H1 (cell line): ENCODE results near the gene PLEKHO1. TPM values are rescaled to one million over a fixed set of nuclear protein-coding genes. Genes with fewer than 3 reads are reported as not detected.

Experiments used
- CTCF ChIA-PET: fragments of 300-600 bp; sonication (Branson Sonifier 250); formaldehyde crosslinking; loops from one replicate; lab custom pipeline; 2021; ENCODE audit not compliant: partially characterized antibody; lab: Charles Lee
- POLR2A ChIA-PET: fragments of 300-600 bp; sonication (Branson Sonifier 250); formaldehyde crosslinking; loops from one replicate; lab custom pipeline; 2021; ENCODE audit warnings: inconsistent platforms; ENCODE audit not compliant: partially characterized antibody; lab: Charles Lee
- DNase-seq, 2 experiments: peaks; one replicate each; pipeline versions ENCODE4 v3.0.0 to v3.0.0-alpha.2; 2010 to 2022; ENCODE audit warnings: low spot score in 2 of 2, low read depth in 1 of 2, mixed read lengths in 1 of 2
- FAIRE-seq: peaks from 2 replicates; lab custom pipeline; 2011; peaks lifted over from hg19 to GRCh38; lab: Jason Lieb, UNC
- H2AFZ ChIP-seq: 2 replicates; pipeline ENCODE4 v1.8.1; 2012; ENCODE audit warnings: low read length, inconsistent platforms
- H2AK5ac ChIP-seq: 2 replicates; pipeline ENCODE4 v1.6.1; 2013; ENCODE audit warnings: low read depth, low read length
- H2BK120ac ChIP-seq: replicated peaks from 2 replicates; pipeline ENCODE3; 2013; ENCODE audit warnings: low read depth, low read length, inconsistent platforms
- H2BK12ac ChIP-seq: 2 replicates; pipeline ENCODE4 v1.6.1; 2013; ENCODE audit warnings: low read depth, low read length
- H2BK15ac ChIP-seq: 2 replicates; pipeline ENCODE4 v1.6.1; 2013; ENCODE audit warnings: low read length
- H2BK20ac ChIP-seq: 2 replicates; pipeline ENCODE4 v1.6.1; 2013; ENCODE audit warnings: low read length
- H2BK5ac ChIP-seq: 2 replicates; pipeline ENCODE4 v1.6.1; 2013; ENCODE audit warnings: low read depth, low read length
- H3K14ac ChIP-seq: 2 replicates; pipeline ENCODE4 v1.6.1; 2013; ENCODE audit warnings: inconsistent platforms; ENCODE audit not compliant: insufficient read length
- H3K18ac ChIP-seq: 2 replicates; pipeline ENCODE4 v1.6.1; 2013; ENCODE audit warnings: low read length; ENCODE audit errors: extremely low read depth
- H3K23ac ChIP-seq: 2 replicates; pipeline ENCODE4 v1.6.1; 2013; ENCODE audit warnings: inconsistent platforms; ENCODE audit not compliant: insufficient read length
- H3K23me2 ChIP-seq: 2 replicates; pipeline ENCODE4 v1.6.1; 2013; ENCODE audit warnings: low read depth, low read length
- H3K27ac ChIP-seq: 2 replicates; pipeline ENCODE4 v1.6.1; 2011; ENCODE audit warnings: low read depth, low read length, inconsistent platforms
- H3K27me3 ChIP-seq, 4 experiments: replicated peaks in 1 of 4; 1 replicate in 1 of 4; 2 replicates in 3 of 4; pipeline versions ENCODE4 v1.6.1 to v1.8.1; 2011 to 2013; ENCODE audit warnings: low read length in 3 of 4, mild to moderate bottlenecking in 3 of 4, inconsistent platforms in 2 of 4, mixed read lengths in 2 of 4, moderate library complexity in 1 of 4; ENCODE audit not compliant: control insufficient read depth in 3 of 4, insufficient read depth in 3 of 4; ENCODE audit errors: extremely low read depth in 1 of 4
- H3K36me3 ChIP-seq, 4 experiments: 2 replicates each; pipeline versions ENCODE4 v1.6.1 to v1.8.1; 2011 to 2013; ENCODE audit warnings: mild to moderate bottlenecking in 4 of 4, low read length in 3 of 4, moderate library complexity in 2 of 4, control low read depth in 1 of 4, inconsistent platforms in 1 of 4; ENCODE audit not compliant: insufficient read depth in 4 of 4, control insufficient read depth in 2 of 4
- H3K4ac ChIP-seq: replicated peaks from 2 replicates; pipeline ENCODE3; 2013; ENCODE audit warnings: low read length, low read depth, mixed read lengths, inconsistent platforms; ENCODE audit not compliant: insufficient read length
- H3K4me1 ChIP-seq, 4 experiments: replicated peaks in 1 of 4; 1 replicate in 1 of 4; 2 replicates in 3 of 4; pipeline versions ENCODE4 v1.6.1 to v1.8.1; 2011 to 2013; ENCODE audit warnings: low read length in 3 of 4, inconsistent platforms in 2 of 4, mixed read lengths in 1 of 4; ENCODE audit not compliant: insufficient read depth in 4 of 4, control insufficient read depth in 3 of 4
- H3K4me2 ChIP-seq, 2 experiments: 2 replicates each; pipeline versions ENCODE4 v1.6.1 to v1.8.1; 2011 to 2013; ENCODE audit warnings: low read depth in 2 of 2, low read length in 2 of 2, control low read depth in 1 of 2, inconsistent platforms in 1 of 2, mild to moderate bottlenecking in 1 of 2; ENCODE audit not compliant: insufficient read depth in 1 of 2
- H3K4me3 ChIP-seq, 4 experiments: fragments of 200-600, 300-600 bp in 1 of 4; sonication (generic), shearing (Covaris generic), sonication (Bioruptor Twin) in 1 of 4; 2 replicates each; pipeline versions ENCODE4 v1.5.1 to v1.8.1; 2011 to 2016; ENCODE audit warnings: low read length in 4 of 4, low read depth in 3 of 4, control low read depth in 2 of 4, inconsistent platforms in 2 of 4, mild to moderate bottlenecking in 2 of 4, mixed read lengths in 1 of 4, moderate library complexity in 1 of 4; ENCODE audit not compliant: insufficient read depth in 2 of 4; ENCODE audit errors: extremely low read depth in 1 of 4
- H3K56ac ChIP-seq: replicated peaks from 2 replicates; pipeline ENCODE3; 2013; ENCODE audit warnings: low read depth, mild to moderate bottlenecking, mixed read lengths, low read length, inconsistent platforms; ENCODE audit not compliant: insufficient read length
- H3K79me1 ChIP-seq: 2 replicates; pipeline ENCODE4 v1.6.1; 2013; ENCODE audit warnings: low read depth, low read length, control low read depth
- H3K79me2 ChIP-seq, 2 experiments: 2 replicates each; pipeline versions ENCODE4 v1.6.1 to v1.8.1; 2012 to 2013; ENCODE audit warnings: low read length in 2 of 2, mild to moderate bottlenecking in 2 of 2, inconsistent platforms in 1 of 2; ENCODE audit not compliant: insufficient read depth in 2 of 2, control insufficient read depth in 1 of 2
- H3K9ac ChIP-seq, 4 experiments: replicated peaks in 1 of 4; 1 replicate in 1 of 4; 2 replicates in 3 of 4; pipeline versions ENCODE4 v1.6.1 to v1.8.1; 2011 to 2013; ENCODE audit warnings: low read depth in 3 of 4, low read length in 3 of 4, control low read depth in 2 of 4, mild to moderate bottlenecking in 2 of 4, moderate library complexity in 2 of 4, inconsistent platforms in 1 of 4; ENCODE audit errors: extremely low read depth in 1 of 4
- H3K9me3 ChIP-seq, 2 experiments: 2 replicates each; pipeline versions ENCODE4 v1.6.1 to v1.8.1; 2012 to 2013; ENCODE audit warnings: mild to moderate bottlenecking in 2 of 2, moderate library complexity in 2 of 2, control low read depth in 1 of 2, inconsistent platforms in 1 of 2, low read depth in 1 of 2, low read length in 1 of 2, mixed read lengths in 1 of 2; ENCODE audit not compliant: insufficient read depth in 2 of 2
- H4K20me1 ChIP-seq, 2 experiments: replicated peaks in 1 of 2; 2 replicates each; pipeline versions ENCODE3 to v1.8.1; 2011 to 2013; ENCODE audit warnings: inconsistent platforms in 2 of 2, low read length in 2 of 2, mild to moderate bottlenecking in 1 of 2; ENCODE audit not compliant: insufficient read depth in 2 of 2, control insufficient read depth in 1 of 2
- H4K5ac ChIP-seq: 2 replicates; pipeline ENCODE4 v1.6.1; 2013; ENCODE audit warnings: low read length, low read depth, mixed read lengths, inconsistent platforms; ENCODE audit not compliant: insufficient read length
- H4K8ac ChIP-seq: 2 replicates; pipeline ENCODE4 v1.8.0; 2013; ENCODE audit warnings: mild to moderate bottlenecking, moderate library complexity, low read length, inconsistent platforms; ENCODE audit not compliant: insufficient read depth; ENCODE audit errors: extremely low read depth
- H4K91ac ChIP-seq: replicated peaks from 2 replicates; pipeline ENCODE3; 2013; ENCODE audit warnings: low read length, mixed read lengths, inconsistent platforms; ENCODE audit not compliant: insufficient read length
- BRCA1 ChIP-seq: IDR thresholded peaks from 2 replicates; pipeline ENCODE4 v1.6.1; 2012; ENCODE audit warnings: low read depth, low read length, improper control_type of control experiment
- CHD2 ChIP-seq: IDR thresholded peaks from 2 replicates; pipeline ENCODE4 v1.6.1; 2012; ENCODE audit warnings: low read length, improper control_type of control experiment
- PHF8 ChIP-seq: fragments of 200-600 bp; sonication (generic); conservative IDR thresholded peaks from 2 replicates; pipeline ENCODE4 v1.7.1; 2012; ENCODE audit warnings: low read depth, mild to moderate bottlenecking, inconsistent platforms, low read length, moderate library complexity
- WGBS, 2 experiments: shearing (Covaris generic) in 1 of 2; methylation state at CpG; one replicate each; pipeline versions ENCODE4 v1.1.6 to v1.1.7; 2013 to 2015; ENCODE audit warnings: low lambda C conversion rate in 2 of 2, mixed read lengths in 2 of 2, inconsistent platforms in 1 of 2, low coverage in 1 of 2, missing lambda C conversion rate in 1 of 2; ENCODE audit not compliant: insufficient replicate concordance in 2 of 2, insufficient coverage in 1 of 2, insufficient read length in 1 of 2; ENCODE audit errors: extremely low coverage in 1 of 2, missing lambda C conversion rate in 1 of 2; 5-methylcytosine and 5-hydroxymethylcytosine counted together
- polyA plus RNA-seq, 7 experiments: library from polyadenylated mRNA; depleted of rRNA in 3 of 7; stranded (reverse) in 5 of 7; unstranded in 2 of 7; fragments of >200 nt in 5 of 7; fragments of 200-250 nt in 2 of 7; gene quantifications; 1 replicate in 5 of 7; 2 replicates in 1 of 7; 4 replicates in 1 of 7; pipeline versions ENCODE4 v1.2.1 to v1.2.3, GENCODE V29; 2011 to 2013; ENCODE audit warnings: missing spikeins in 2 of 7, mixed read lengths in 2 of 7
- total RNA-seq: library from RNA; stranded (reverse); fragmentation: NEBNext Ultra II Directional; extraction: Animal tissue kit (Norgen Biotek cat#: 25700); gene quantifications from 2 replicates; pipeline ENCODE4 v1.2.1, GENCODE V29; 2021

Gene PLEKHO1
- total and polyA plus RNA-seq, 2 of the 8 experiments (the other 6 are each of a cell fraction or from before 2014, with no cell fraction given): 23.2 to 37.0 TPM

DNA sequence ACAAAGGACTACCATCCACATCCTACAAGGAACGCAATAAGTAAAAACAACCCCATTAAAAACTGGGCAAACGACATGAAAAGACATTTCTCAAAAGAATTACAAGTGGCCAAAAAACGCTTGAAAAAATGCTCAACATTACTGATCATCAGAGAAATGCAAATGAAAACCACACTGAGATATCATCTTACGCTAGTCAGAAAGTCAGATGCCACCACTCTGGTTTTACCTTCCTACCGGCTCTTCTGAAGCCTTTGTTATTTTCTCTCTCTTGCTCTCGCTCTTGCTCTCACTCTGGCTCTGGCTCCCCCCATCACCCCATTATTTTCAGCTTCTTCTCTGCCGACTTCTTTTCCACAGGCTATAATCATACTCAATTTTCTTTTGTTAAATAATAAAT, 43.4 kb upstream of the PLEKHO1 start:
- Histone ChIP-seq H3K4me3 (no peak overlapping the region), H3K23me2 (no peaks in the 10 kb centered on the region), H3K56ac (no peak overlapping the region), H2BK120ac (no peak overlapping the region), H3K36me3 (peaks cover 0 to 3% (median 0%) of the 10 kb centered on the region in 4 experiments; a peak in 1 of 8 replicates), H2BK12ac (no peak overlapping the region), H3K27ac (no peak overlapping the region), H4K91ac (no peak overlapping the region), H4K5ac (no peak overlapping the region), H2BK15ac (no peak overlapping the region), H2AFZ (no peak overlapping the region), H3K23ac (no peak overlapping the region), H2AK5ac (no peak overlapping the region), H3K4me2 (no peak overlapping the region), H3K4me1 (no peaks in the 10 kb centered on the region), H3K9ac (no peak overlapping the region), H3K14ac (no peak overlapping the region), H3K79me2 (no peaks in the 10 kb centered on the region), H3K18ac (no peak overlapping the region), H3K79me1 (no peaks in the 10 kb centered on the region), H2BK20ac (no peak overlapping the region), H4K20me1 (no peaks in the 10 kb centered on the region), H3K27me3 (no peaks in the 10 kb centered on the region), H3K9me3 (no peaks in the 10 kb centered on the region), H3K4ac (no peak overlapping the region), H2BK5ac (no peak overlapping the region), H4K8ac (no peak overlapping the region)
- ChIA-PET POLR2A (no interaction called here), CTCF (no interaction called here)
- no peak for FAIRE-seq
- WGBS, 2 experiments: 79% methylated on average over 7 of the region's 7 CpGs; no CpG with 5 or more reads in 1 of the 2 experiments
- DNase-seq: no peak
- no peak for TF ChIP-seq CHD2
- TF ChIP-seq PHF8: no peak
- TF ChIP-seq BRCA1: no peak
